Hepatocyte (in vitro differentiated cells): ENCODE data around the gene CIITA.

Source experiments
- EZH2 ChIP-seq: fragments of 200-600 bp; sonication (generic); IDR thresholded peaks from 2 replicates; pipeline ENCODE4 v1.6.1; 2016; ENCODE audit warnings: antibody characterized with exemption, mild to moderate bottlenecking, borderline replicate concordance
- TF ChIP-seq, protein P1 (sequence below): fragments of 200-600 bp; sonication (generic); IDR thresholded peaks from 2 replicates; pipeline ENCODE4 v1.5.1; 2016; ENCODE audit warnings: antibody characterized with exemption, mild to moderate bottlenecking; ENCODE audit not compliant: poor library complexity

DNA sequence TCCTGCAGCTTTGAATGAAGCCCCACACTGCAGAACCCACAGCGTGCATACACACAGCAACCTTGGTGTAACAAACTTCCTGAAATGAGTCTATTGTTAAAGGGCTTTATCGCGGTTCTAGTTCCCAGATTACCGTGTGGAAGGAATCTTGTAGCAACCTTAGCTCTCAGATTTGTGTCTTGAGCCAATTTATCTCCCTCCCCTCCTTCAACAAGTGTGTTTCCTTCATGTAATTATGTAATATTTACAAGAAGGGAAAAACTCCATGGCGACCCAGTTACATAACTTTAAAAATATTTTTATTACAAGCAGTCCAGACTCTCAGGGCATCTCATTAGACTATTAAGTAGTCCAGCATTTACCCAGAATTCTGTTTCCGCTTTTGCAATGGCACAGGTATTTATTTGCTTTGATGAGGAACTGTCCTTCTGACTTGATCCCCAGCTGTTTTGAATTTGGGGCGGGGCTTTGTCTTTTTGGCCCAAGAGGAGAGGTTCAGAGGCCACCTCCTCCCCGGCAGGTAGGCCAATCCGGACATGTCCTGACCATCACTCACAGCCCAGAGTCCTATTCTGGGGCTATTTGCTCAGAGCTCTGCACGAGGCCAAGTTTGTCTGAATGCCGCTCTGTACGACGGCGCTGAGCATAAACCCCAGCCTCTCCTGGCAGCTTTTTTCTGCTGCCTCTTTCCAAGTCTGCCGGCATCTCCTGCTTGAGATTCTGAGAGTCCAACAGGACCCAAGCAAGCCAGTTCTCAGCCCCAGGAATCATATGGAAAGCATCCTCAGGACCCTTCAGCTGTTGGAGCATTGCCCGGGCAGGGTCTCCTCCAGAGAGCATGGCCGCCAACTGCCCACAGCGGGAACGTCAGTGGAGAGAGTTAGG is 103.0 kb downstream of the CIITA start:
- TF ChIP-seq, protein P1, sequence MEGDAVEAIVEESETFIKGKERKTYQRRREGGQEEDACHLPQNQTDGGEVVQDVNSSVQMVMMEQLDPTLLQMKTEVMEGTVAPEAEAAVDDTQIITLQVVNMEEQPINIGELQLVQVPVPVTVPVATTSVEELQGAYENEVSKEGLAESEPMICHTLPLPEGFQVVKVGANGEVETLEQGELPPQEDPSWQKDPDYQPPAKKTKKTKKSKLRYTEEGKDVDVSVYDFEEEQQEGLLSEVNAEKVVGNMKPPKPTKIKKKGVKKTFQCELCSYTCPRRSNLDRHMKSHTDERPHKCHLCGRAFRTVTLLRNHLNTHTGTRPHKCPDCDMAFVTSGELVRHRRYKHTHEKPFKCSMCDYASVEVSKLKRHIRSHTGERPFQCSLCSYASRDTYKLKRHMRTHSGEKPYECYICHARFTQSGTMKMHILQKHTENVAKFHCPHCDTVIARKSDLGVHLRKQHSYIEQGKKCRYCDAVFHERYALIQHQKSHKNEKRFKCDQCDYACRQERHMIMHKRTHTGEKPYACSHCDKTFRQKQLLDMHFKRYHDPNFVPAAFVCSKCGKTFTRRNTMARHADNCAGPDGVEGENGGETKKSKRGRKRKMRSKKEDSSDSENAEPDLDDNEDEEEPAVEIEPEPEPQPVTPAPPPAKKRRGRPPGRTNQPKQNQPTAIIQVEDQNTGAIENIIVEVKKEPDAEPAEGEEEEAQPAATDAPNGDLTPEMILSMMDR = no peak
- TF ChIP-seq EZH2 = no peak
